IPS-NIHi11 (cell line): ENCODE results near the gene XCL1.

Experiments
- DNase-seq: peaks from one replicate; pipeline ENCODE4 v3.0.0; 2012; ENCODE audit warnings: mixed read lengths, low spot score

Gene XCL1

DNA sequence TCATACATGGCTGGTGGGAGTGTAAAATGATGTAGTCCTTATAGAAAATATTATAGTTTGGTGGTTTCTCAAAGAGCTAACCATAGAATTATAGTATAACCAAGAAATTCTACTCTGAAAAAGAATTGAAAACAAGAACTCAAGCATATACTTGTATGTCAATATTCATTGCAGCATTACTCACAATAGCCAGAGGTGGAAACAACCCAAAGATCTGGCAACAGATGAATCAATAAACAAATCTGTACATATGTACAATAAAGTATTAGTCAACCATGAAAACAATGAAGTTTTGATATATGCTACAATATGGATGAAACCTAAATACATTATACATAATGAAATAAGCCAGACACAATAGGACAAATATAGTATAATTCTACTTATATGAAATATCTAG is 29.7 kb downstream of the XCL1 start:
- no peak for DNase-seq

DNA sequence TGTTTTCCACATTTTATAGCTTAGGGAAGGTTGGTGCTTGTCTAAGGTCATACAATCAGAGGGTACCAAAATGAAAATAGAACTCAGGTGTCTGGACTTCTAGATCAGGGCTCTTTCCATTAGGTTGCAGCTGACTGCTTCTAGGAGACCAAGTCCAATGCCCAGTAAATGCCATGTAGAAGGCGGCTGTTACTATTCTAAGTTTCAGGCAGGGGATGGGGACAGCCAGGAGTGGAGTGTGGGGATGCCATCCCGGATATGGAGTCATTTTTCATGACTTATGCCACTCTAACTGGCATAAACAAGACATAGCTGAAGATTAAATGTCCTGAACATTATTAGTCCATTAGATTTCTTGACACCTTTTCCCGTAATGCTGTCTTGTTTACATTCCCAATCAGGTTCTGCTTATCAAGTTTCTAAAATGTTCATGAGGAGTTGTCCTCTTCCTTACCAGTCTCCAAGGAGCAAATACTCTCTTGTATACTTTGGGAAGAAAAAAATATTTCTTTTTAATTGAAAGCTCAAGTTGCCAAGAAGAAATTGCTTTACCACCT is 31.5 kb downstream of the XCL1 start:
- DNase-seq: no peak

DNA sequence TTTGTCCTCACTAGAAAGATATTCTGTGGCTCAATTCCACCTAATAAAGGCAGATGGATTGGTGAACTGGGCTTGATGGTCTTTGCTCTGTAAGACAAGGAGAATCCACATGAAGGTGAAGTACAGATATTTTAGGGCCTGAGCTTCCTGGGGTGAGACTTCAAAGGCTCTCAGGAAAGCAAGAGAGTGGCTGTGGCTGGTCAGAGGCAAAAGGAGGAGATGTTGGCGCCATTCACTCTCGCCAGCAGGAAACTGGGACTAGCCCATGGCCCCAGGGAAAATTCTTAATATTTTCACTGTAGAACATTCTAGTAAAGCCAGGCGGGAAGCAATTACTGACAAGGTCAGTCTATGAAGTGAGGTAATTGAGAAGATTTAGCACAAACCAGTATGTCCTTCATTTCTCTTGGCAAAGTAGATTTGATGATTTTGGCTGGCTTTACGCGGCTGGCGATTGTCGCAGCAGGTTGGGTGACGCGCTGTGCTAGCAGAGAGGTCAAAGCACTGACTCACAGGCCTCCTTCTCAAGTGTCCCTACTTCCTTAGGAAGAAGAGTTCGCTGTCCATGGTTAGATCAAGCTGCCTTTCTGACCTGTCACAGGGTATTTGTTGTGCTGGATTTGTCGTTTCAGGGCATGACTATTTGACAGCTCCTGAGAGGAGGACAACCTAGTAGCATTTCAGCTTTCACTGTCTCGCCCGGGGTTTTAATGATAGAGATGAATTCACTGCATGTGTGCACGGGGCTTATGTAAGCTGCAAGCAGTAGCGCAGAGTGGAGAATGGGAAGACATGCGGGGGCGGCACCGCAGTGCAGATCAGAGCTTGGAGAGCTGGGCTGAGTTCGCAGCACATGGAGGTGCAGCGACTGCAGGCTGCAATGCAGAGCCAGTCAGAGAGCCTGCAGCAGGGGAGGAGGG is 32.7 kb downstream of the XCL1 start:
- peak; percentile 14 for DNase-seq

GRCh38 chr1:168609741-168610510 is 33.5 kb downstream of the XCL1 start:
- DNase-seq: no peak

- no peak for DNase-seq
Observed at GRCh38 chr1:168613038-168613451, 36.6 kb downstream of the XCL1 start.

DNA sequence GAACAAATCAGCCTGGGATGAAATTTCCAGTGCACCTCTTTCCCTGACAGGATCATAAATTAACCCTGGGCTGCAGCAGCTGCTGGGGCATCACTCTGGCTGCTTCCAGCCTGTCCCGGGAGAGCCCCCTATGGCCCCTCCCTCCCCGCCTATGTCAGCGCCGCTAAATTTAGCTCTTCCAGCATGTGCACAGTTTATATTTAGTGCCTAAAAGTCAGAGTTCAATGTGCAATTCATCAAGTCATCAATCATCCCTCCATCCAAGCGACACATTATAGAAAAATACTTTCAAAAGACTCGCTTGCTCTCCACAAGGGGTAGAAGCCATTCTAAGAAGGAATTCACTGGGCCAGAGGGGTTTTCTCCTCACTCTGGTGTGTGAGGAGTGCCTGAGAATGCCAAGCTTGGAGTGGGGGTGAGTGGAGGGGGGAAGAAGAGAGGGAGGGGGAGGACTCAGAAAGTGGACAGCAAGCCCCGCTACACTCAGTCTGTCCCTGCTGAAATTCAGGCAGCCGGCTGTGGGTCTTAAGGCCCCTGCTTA is 37.4 kb downstream of the XCL1 start:
- DNase-seq: no peak

DNA sequence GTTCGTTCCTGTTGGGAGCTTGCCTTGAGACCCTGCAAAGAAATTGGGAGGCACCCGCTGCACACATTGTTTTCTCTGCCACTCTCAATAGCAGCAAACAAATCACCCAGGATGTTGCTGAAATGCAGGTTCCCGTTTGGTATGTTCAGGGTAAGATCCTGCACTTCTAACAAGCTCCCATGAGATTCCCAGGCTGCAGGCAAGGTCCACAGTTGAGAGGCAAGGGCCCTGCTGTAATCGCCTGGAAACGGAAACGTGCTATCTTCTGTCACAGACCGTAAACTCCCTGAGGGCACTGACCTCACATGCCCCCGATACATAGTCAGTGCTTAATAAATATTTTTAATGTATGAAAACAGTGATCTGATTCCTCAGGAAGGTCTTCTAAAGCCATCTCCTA is 37.8 kb downstream of the XCL1 start:
- DNase-seq: no peak

DNA sequence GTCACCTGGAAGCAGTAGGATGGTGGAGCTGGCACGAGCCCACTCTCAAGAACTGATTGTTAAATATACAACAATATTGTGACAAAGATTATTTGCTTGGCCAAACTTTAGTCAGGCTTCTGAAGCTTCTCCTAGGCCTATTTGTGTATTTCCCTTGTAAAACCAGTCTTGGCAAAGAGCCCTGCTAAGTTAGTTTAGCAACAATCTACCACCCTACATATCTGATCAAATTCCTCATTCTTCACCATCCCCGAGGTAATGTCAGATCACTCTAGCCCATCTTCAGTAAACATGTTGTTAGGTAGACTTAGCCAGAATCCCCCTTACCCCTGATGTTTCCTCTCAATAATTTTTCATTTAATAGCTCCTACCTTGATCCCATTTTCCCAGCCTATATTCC is 39.6 kb downstream of the XCL1 start:
- no peak for DNase-seq

- no peak for DNase-seq
Observed at GRCh38 chr1:168617974-168618750, 41.8 kb downstream of the XCL1 start.

DNA sequence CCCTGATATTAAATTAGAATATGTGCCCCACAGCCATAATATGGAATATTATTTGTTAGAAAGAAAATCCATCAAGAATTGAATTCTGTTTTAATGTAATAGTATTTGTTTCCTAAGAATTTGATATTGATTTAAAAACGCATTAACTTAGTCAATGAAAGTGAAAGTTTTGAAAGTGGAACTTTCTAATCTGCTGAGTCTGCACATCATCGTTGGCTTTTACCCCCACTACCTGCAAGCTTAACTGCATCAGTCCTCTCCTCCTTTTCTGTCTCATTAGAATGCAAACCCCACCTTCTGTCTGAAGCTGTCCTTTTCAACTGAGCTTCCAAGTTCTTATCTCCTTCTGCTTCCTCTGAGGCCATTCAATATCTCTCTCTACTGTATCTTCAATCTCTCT is 42.5 kb downstream of the XCL1 start:
- no peak for DNase-seq

DNA sequence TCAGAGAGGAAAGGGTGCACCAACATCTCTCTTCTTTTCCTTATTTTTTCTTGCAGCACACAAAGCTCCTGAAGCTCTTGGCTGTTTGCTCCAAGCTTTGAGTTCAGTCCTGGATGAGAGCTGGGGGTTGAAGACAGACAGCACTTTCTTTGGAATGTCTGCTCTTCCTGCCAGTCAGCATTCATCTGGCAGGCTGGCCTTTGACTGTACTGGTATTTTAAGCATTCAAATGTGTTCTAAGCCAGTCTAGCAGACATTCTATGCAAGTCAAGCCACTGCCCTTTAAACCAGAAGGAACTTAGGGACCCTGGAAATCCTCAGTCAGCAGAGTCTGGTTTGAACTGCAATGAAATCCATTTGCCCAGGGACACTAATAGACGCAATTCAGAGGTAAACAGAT is 45.0 kb downstream of the XCL1 start:
- peak; percentile 16 for DNase-seq

- no peak for DNase-seq
Observed at GRCh38 chr1:168623003-168623828, 46.8 kb downstream of the XCL1 start.

DNA sequence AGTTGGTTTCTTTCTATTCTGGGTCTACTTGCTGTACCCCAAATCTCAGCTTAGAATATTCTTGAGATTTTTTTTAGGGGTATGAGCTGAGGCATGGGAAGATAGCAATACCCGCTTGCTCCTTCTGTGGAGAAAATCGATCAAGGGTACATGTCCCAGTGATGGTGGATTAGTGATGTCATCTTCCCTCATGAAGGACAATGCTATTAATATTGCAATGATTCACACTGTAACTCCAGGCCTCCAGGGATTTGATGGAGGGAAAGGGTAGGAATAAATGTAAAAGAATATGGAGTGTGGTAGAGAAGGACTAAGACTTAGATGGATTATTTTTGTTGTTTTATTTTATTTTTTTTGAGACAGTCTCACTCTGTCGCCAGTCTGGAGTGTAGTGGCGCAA is 47.4 kb downstream of the XCL1 start:
- no peak for DNase-seq

DNA sequence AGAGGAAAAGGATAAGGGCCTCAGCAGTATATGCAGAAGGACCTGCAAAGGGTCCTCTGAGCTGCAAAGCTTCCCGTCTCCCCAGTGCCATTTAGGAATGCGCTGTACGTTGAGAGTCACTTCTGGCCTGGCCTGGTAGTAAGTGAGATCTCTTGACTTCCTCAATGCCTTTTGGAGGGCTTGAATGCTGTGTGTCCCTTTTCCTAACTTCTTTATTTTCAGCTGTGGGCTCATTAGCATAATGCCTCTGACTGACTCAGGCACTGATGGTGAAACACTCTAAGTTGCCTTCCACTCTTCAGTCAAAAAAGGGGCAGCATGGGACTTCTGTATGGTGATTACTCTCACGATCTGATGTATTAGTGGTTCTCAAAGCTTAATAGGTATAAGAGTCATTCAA is 49.9 kb downstream of the XCL1 start:
- no peak for DNase-seq

- DNase-seq: no peak
Observed at GRCh38 chr1:168627370-168627769, 51.0 kb downstream of the XCL1 start.

DNA sequence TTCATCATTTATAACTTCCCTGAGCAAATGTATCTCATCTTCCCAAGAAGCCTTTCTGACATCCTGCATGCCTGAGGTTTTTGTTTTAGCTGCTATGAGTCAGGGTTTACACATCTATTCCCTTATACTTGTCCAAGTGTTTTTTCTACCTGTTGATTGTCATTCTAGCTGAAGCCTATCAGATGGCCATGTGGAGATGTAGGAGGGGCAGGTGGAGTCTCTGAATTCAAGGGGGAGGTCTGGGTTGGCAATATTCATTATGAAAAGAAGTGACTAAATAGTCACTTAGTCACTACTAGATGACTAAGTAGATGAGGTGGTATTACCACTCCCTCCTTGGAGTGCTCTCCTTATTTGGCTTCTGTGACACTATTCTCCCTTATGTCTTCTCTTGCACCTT is 52.4 kb downstream of the XCL1 start:
- DNase-seq: no peak

GRCh38 chr1:168629466-168629865 is 53.1 kb downstream of the XCL1 start:
- DNase-seq: no peak
